Measurements from ENCODE around the gene LOXL1. TPM values are rescaled to one million over a fixed set of nuclear protein-coding genes. Genes with fewer than 3 reads are reported as not detected.

LOXL1 gene
- total and polyA plus RNA-seq, 2 donors (not counting 1 experiment from before 2014, with no cell fraction given) = 65.6 to 163 TPM

- H2AFZ ChIP-seq (ENCODE audit: low read length) = no peak overlapping the region
- no peaks in the 10 kb centered on the region for H3K27me3 ChIP-seq (ENCODE audit: control insufficient read depth, insufficient read depth, low read length)
- peaks cover 30% of the 10 kb centered on the region for H3K36me3 ChIP-seq (ENCODE audit: control insufficient read depth, insufficient read depth, low read length)
- no peak overlapping the region for H3K9ac ChIP-seq (ENCODE audit: insufficient read depth, low read length)
- no peak overlapping the region for H3K4me2 ChIP-seq (ENCODE audit: extremely low read depth, insufficient read depth, low read length)
- no peaks in the 10 kb centered on the region for H3K9me3 ChIP-seq (ENCODE audit: control insufficient read depth, insufficient read depth, low read depth, low read length)
- H3K27ac ChIP-seq (ENCODE audit: insufficient read depth, low read length) = no peak overlapping the region
- no peak for TF ChIP-seq EZH2 (IDR thresholded peaks at IDR 0.05; ENCODE audit: low read length, missing control alignments)
- no peak for TF ChIP-seq CTCF (conservative IDR thresholded peaks at IDR 0.05 in 1 of 2, IDR thresholded peaks at IDR 0.05 in 1 of 2; ENCODE audit: low read depth in 1 of 2, low read length in 2 of 2)
- H3K79me2 ChIP-seq (ENCODE audit: control insufficient read depth, insufficient read depth, low read length) = peaks cover 3% of the 10 kb centered on the region
- H4K20me1 ChIP-seq (ENCODE audit: control insufficient read depth, extremely low read depth, insufficient read depth, low read length) = no peaks in the 10 kb centered on the region
- H3K4me3 ChIP-seq (replicated peaks in 1 of 4; ENCODE audit: control extremely low read depth in 1 of 4, insufficient read depth in 1 of 4, low read depth in 3 of 4, low read length in 4 of 4) = no peak overlapping the region
- peaks cover 24% of the 10 kb centered on the region for H3K4me1 ChIP-seq (ENCODE audit: control insufficient read depth, extremely low read depth, insufficient read depth, low read length)
- no peak for DNase-seq (ENCODE audit: low read depth in 2 of 2)
These were observed 18.2 kb downstream of the LOXL1 start for GRCh38 chr15:73944161-73945129.

DNA sequence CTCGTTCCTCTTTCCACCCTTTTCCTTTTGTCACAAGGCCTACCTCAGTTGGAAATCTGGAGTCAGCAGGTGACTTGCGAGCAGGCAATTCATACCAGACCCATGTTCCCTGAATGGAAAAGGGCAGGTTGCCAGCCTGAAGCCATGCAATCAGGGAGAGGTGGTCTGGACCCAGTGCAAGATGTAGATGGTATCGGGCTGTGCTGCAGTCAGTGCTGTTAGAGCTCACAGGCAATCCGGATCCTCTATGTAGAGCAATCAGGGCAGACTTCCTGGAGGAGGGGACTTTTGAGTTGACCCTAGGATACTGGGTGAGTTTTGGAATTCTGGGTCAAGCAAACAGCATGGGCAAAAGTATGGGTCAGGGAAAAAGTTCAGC, 18.9 kb downstream of the LOXL1 start:
- H2AFZ ChIP-seq (ENCODE audit: low read length) = no peak overlapping the region
- H3K79me2 ChIP-seq (ENCODE audit: control insufficient read depth, insufficient read depth, low read length) = peaks cover 3% of the 10 kb centered on the region
- no peak overlapping the region for H3K4me2 ChIP-seq (ENCODE audit: extremely low read depth, insufficient read depth, low read length)
- H3K27me3 ChIP-seq (ENCODE audit: control insufficient read depth, insufficient read depth, low read length) = no peaks in the 10 kb centered on the region
- no peaks in the 10 kb centered on the region for H3K9me3 ChIP-seq (ENCODE audit: control insufficient read depth, insufficient read depth, low read depth, low read length)
- TF ChIP-seq EZH2 (IDR thresholded peaks at IDR 0.05; ENCODE audit: low read length, missing control alignments) (no peak), CTCF (conservative IDR thresholded peaks at IDR 0.05 in 1 of 2, IDR thresholded peaks at IDR 0.05 in 1 of 2; ENCODE audit: low read depth in 1 of 2, low read length in 2 of 2) (no peak)
- no peak overlapping the region for H3K4me3 ChIP-seq (replicated peaks in 1 of 4; ENCODE audit: control extremely low read depth in 1 of 4, insufficient read depth in 1 of 4, low read depth in 3 of 4, low read length in 4 of 4)
- no peak for DNase-seq (ENCODE audit: low read depth in 2 of 2)
- no peaks in the 10 kb centered on the region for H4K20me1 ChIP-seq (ENCODE audit: control insufficient read depth, extremely low read depth, insufficient read depth, low read length)
- H3K4me1 ChIP-seq (ENCODE audit: control insufficient read depth, extremely low read depth, insufficient read depth, low read length) = peaks cover 19% of the 10 kb centered on the region
- no peak overlapping the region for H3K9ac ChIP-seq (ENCODE audit: insufficient read depth, low read length)
- peaks cover 34% of the 10 kb centered on the region for H3K36me3 ChIP-seq (ENCODE audit: control insufficient read depth, insufficient read depth, low read length)
- no peak overlapping the region for H3K27ac ChIP-seq (ENCODE audit: insufficient read depth, low read length)

GRCh38 chr15:73946046-73946721, 19.9 kb downstream of the LOXL1 start:
- Histone ChIP-seq H3K27me3 (ENCODE audit: control insufficient read depth, insufficient read depth, low read length) (no peaks in the 10 kb centered on the region), H3K36me3 (ENCODE audit: control insufficient read depth, insufficient read depth, low read length) (peaks cover 34% of the 10 kb centered on the region), H3K27ac (ENCODE audit: insufficient read depth, low read length) (no peak overlapping the region), H2AFZ (ENCODE audit: low read length) (no peak overlapping the region), H4K20me1 (ENCODE audit: control insufficient read depth, extremely low read depth, insufficient read depth, low read length) (no peaks in the 10 kb centered on the region), H3K9ac (ENCODE audit: insufficient read depth, low read length) (no peak overlapping the region), H3K4me2 (ENCODE audit: extremely low read depth, insufficient read depth, low read length) (no peak overlapping the region), H3K4me3 (replicated peaks in 1 of 4; ENCODE audit: control extremely low read depth in 1 of 4, insufficient read depth in 1 of 4, low read depth in 3 of 4, low read length in 4 of 4) (no peak overlapping the region), H3K79me2 (ENCODE audit: control insufficient read depth, insufficient read depth, low read length) (peaks cover 1% of the 10 kb centered on the region), H3K9me3 (ENCODE audit: control insufficient read depth, insufficient read depth, low read depth, low read length) (no peaks in the 10 kb centered on the region), H3K4me1 (ENCODE audit: control insufficient read depth, extremely low read depth, insufficient read depth, low read length) (peaks cover 19% of the 10 kb centered on the region)
- TF ChIP-seq EZH2 (IDR thresholded peaks at IDR 0.05; ENCODE audit: low read length, missing control alignments) = no peak
- TF ChIP-seq CTCF (conservative IDR thresholded peaks at IDR 0.05 in 1 of 2, IDR thresholded peaks at IDR 0.05 in 1 of 2; ENCODE audit: low read depth in 1 of 2, low read length in 2 of 2) = no peak
- no peak for DNase-seq (ENCODE audit: low read depth in 2 of 2)
